ENCODE results near the gene IFIT1. TPM values are rescaled to one million over a fixed set of nuclear protein-coding genes. Genes with fewer than 3 reads are reported as not detected.

The IFIT1 gene
- total RNA-seq, 1 donor from 2014 or later, result 71.8 TPM

- intact Hi-C loops (cut with DNase I), result loop anchor here (5.0 kb wide), 1 partner anchor 142 kb away; no protein-coding TSS in a partner anchor
- TF ChIP-seq CTCF (IDR thresholded peaks at IDR 0.05), result no peak
- Histone ChIP-seq H3K9me3 (no peaks in the 10 kb centered on the region), H3K27me3 (ENCODE audit: low read depth) (no peaks in the 10 kb centered on the region), H3K27ac (no peak overlapping the region), H3K36me3 (no peaks in the 10 kb centered on the region), H3K4me1 (peaks cover 9% of the 10 kb centered on the region), H3K4me3 (no peak overlapping the region)
- no peak for ATAC-seq
- no peak for DNase-seq
These were observed 32.6 kb downstream of the IFIT1 start for GRCh38 chr10:89425000-89425399.

- no peaks in the 10 kb centered on the region for H3K36me3 ChIP-seq
- intact Hi-C loops (cut with DNase I), result loop anchor here (5.0 kb wide), 1 partner anchor 141 kb away; no protein-coding TSS in a partner anchor
- H3K9me3 ChIP-seq, result no peaks in the 10 kb centered on the region
- H3K27me3 ChIP-seq (ENCODE audit: low read depth), result no peaks in the 10 kb centered on the region
- H3K27ac ChIP-seq, result no peak overlapping the region
- no peak overlapping the region for H3K4me3 ChIP-seq
- peak; percentile 78 for TF ChIP-seq CTCF (IDR thresholded peaks at IDR 0.05)
- DNase-seq (no peak), ATAC-seq (peak; percentile 81 to 83)
- H3K4me1 ChIP-seq, result no peaks in the 10 kb centered on the region
These were observed 33.9 kb downstream of the IFIT1 start for GRCh38 chr10:89426230-89426868.

- Histone ChIP-seq H3K4me1 (no peaks in the 10 kb centered on the region), H3K36me3 (no peaks in the 10 kb centered on the region), H3K27me3 (ENCODE audit: low read depth) (no peaks in the 10 kb centered on the region), H3K9me3 (no peaks in the 10 kb centered on the region), H3K4me3 (no peak overlapping the region), H3K27ac (no peak overlapping the region)
- no peak for TF ChIP-seq CTCF (IDR thresholded peaks at IDR 0.05)
- ATAC-seq, result no peak
- no peak for DNase-seq
- intact Hi-C loops (cut with DNase I), result loop anchor here (5.0 kb wide), 1 partner anchor 140 kb away; no protein-coding TSS in a partner anchor
These were observed 35.2 kb downstream of the IFIT1 start for GRCh38 chr10:89427629-89428028.

- ATAC-seq (no peak), DNase-seq (no peak)
- intact Hi-C loops (cut with DNase I), result loop anchor here (5.0 kb wide), 1 partner anchor 138 kb away; no protein-coding TSS in a partner anchor
- no peak for TF ChIP-seq CTCF (IDR thresholded peaks at IDR 0.05)
- Histone ChIP-seq H3K9me3 (no peaks in the 10 kb centered on the region), H3K4me3 (no peak overlapping the region), H3K36me3 (no peaks in the 10 kb centered on the region), H3K27ac (no peak overlapping the region), H3K4me1 (no peaks in the 10 kb centered on the region), H3K27me3 (ENCODE audit: low read depth) (no peaks in the 10 kb centered on the region)
These were observed 36.5 kb downstream of the IFIT1 start for GRCh38 chr10:89428877-89429276.

- no peak for TF ChIP-seq CTCF (IDR thresholded peaks at IDR 0.05)
- H3K9me3 ChIP-seq, result no peaks in the 10 kb centered on the region
- intact Hi-C loops (cut with DNase I), result no loop called here
- no peaks in the 10 kb centered on the region for H3K4me1 ChIP-seq
- H3K27ac ChIP-seq, result peak overlapping the region; percentile 25
- no peaks in the 10 kb centered on the region for H3K27me3 ChIP-seq (ENCODE audit: low read depth)
- no peak overlapping the region for H3K4me3 ChIP-seq
- ATAC-seq (peak; percentile 86 to 96), DNase-seq (no peak)
- H3K36me3 ChIP-seq, result no peaks in the 10 kb centered on the region
These were observed 39.6 kb downstream of the IFIT1 start for GRCh38 chr10:89431977-89432376.
